Neural progenitor cell (in vitro differentiated cells): ENCODE measurements around the gene MAGI2. TPM values are rescaled to one million over a fixed set of nuclear protein-coding genes. Genes with fewer than 3 reads are reported as not detected.

Source experiments
- DNase-seq: peaks from one replicate; pipeline ENCODE4 v3.0.0-alpha.2; 2016; ENCODE audit warnings: low spot score
- H2AFZ ChIP-seq: fragments of 200-600 bp; sonication (generic); replicated peaks from 2 replicates; pipeline ENCODE4 v1.6.1; 2016; ENCODE audit warnings: antibody characterized with exemption
- H3F3A ChIP-seq: fragments of 200-600 bp; sonication (generic); 2 replicates; pipeline ENCODE4 v1.6.1; 2016; ENCODE audit warnings: antibody characterized with exemption, low read depth
- H3K27ac ChIP-seq: fragments of 200-600 bp; sonication (generic); 2 replicates; pipeline ENCODE4 v1.5.1; 2016; ENCODE audit warnings: mild to moderate bottlenecking
- H3K27me3 ChIP-seq: fragments of 200-600 bp; sonication (generic); 2 replicates; pipeline ENCODE4 v1.6.1; 2016; ENCODE audit warnings: mild to moderate bottlenecking, moderate library complexity
- H3K36me3 ChIP-seq: fragments of 200-600 bp; sonication (generic); 2 replicates; pipeline ENCODE4 v1.5.1; 2016
- H3K4me1 ChIP-seq: fragments of 200-600 bp; sonication (generic); 2 replicates; pipeline ENCODE4 v1.6.1; 2016; ENCODE audit warnings: mixed run types
- H3K4me2 ChIP-seq: fragments of 200-600 bp; sonication (generic); 2 replicates; pipeline ENCODE4 v1.6.1; 2016
- H3K4me3 ChIP-seq: fragments of 200-600 bp; sonication (generic); 2 replicates; pipeline ENCODE4 v1.5.1; 2016
- H3K79me2 ChIP-seq: fragments of 200-600 bp; sonication (generic); 2 replicates; pipeline ENCODE4 v1.6.1; 2016; ENCODE audit warnings: low read depth
- H3K9ac ChIP-seq: fragments of 200-600 bp; sonication (generic); 2 replicates; pipeline ENCODE4 v1.6.1; 2016
- H3K9me3 ChIP-seq: fragments of 200-600 bp; sonication (generic); 2 replicates; pipeline ENCODE4 v1.5.1; 2016; ENCODE audit warnings: low read depth
- H4K20me1 ChIP-seq: fragments of 200-600 bp; sonication (generic); 2 replicates; pipeline ENCODE4 v1.6.1; 2016; ENCODE audit warnings: low read depth
- H3K27ac Mint-ChIP-seq: 3 replicates; pipeline ENCODE4 v1.8.0; 2021; ENCODE audit warnings: mixed read lengths
- H3K27me3 Mint-ChIP-seq: 2 replicates; pipeline ENCODE4 v1.8.0; 2022; ENCODE audit warnings: low read depth, mild to moderate bottlenecking, inconsistent platforms, moderate library complexity, mixed read lengths; ENCODE audit not compliant: insufficient read depth
- H3K36me3 Mint-ChIP-seq: 3 replicates; pipeline ENCODE4 v1.8.0; 2021; ENCODE audit warnings: mixed read lengths
- H3K4me1 Mint-ChIP-seq: 3 replicates; pipeline ENCODE4 v1.8.0; 2021; ENCODE audit warnings: mixed read lengths
- H3K4me3 Mint-ChIP-seq: 3 replicates; pipeline ENCODE4 v1.8.0; 2021; ENCODE audit warnings: mild to moderate bottlenecking, moderate library complexity, mixed read lengths
- H3K9me3 Mint-ChIP-seq: 3 replicates; pipeline ENCODE4 v1.8.0; 2020; ENCODE audit warnings: mixed read lengths
- EZH2 ChIP-seq: fragments of 200-600 bp; sonication (generic); IDR thresholded peaks from 2 replicates; pipeline ENCODE4 v1.6.1; 2017; ENCODE audit warnings: antibody characterized with exemption, mild to moderate bottlenecking, moderate library complexity
- EZH2phosphoT487 ChIP-seq: fragments of 200-600 bp; sonication (generic); IDR thresholded peaks from 2 replicates; pipeline ENCODE4 v1.6.1; 2017; ENCODE audit warnings: antibody characterized with exemption
- total RNA-seq: library from RNA; depleted of rRNA; stranded (reverse); fragments of >200 nt; gene quantifications from 2 replicates; pipeline ENCODE4 v1.2.3, GENCODE V29; 2015; ENCODE audit warnings: low replicate concordance
- TF ChIP-seq, protein P1 (sequence below): fragments of 200-600 bp; sonication (generic); IDR thresholded peaks from 2 replicates; pipeline ENCODE4 v1.5.1; 2017; ENCODE audit warnings: antibody characterized with exemption, mild to moderate bottlenecking

The MAGI2 gene
- total RNA-seq, 1 donor from 2014 or later: 5.8 TPM

DNA sequence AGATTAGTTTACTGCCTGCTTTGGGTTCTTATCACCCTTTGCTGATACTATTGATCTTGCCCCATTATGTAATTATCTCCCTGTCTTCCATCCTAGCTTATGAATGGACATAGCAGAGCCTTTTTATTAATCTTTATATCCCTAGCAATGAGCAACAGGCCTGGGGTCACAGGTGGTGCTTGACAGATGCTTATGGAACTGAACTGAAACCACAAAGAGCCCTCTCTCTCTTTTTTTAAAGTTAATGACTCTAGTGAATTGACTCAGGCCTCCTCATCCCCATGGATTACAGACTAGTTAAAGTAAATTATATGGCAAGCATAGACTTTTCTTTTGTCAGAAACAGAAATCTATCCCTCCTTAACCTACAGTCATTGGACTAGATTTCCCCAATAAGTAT lies 1389.7 kb downstream of the MAGI2 start:
- no peaks in the 10 kb centered on the region for H3K27me3 Mint-ChIP-seq
- H3K27me3 ChIP-seq: no peaks in the 10 kb centered on the region
- TF ChIP-seq EZH2: no peak
- TF ChIP-seq EZH2phosphoT487: no peak
- TF ChIP-seq, protein P1, sequence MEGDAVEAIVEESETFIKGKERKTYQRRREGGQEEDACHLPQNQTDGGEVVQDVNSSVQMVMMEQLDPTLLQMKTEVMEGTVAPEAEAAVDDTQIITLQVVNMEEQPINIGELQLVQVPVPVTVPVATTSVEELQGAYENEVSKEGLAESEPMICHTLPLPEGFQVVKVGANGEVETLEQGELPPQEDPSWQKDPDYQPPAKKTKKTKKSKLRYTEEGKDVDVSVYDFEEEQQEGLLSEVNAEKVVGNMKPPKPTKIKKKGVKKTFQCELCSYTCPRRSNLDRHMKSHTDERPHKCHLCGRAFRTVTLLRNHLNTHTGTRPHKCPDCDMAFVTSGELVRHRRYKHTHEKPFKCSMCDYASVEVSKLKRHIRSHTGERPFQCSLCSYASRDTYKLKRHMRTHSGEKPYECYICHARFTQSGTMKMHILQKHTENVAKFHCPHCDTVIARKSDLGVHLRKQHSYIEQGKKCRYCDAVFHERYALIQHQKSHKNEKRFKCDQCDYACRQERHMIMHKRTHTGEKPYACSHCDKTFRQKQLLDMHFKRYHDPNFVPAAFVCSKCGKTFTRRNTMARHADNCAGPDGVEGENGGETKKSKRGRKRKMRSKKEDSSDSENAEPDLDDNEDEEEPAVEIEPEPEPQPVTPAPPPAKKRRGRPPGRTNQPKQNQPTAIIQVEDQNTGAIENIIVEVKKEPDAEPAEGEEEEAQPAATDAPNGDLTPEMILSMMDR: no peak
- H3F3A ChIP-seq: no peaks in the 10 kb centered on the region
- H3K4me1 ChIP-seq: no peaks in the 10 kb centered on the region
- H3K79me2 ChIP-seq: no peaks in the 10 kb centered on the region
- H3K27ac Mint-ChIP-seq: no peak overlapping the region
- H3K4me2 ChIP-seq: no peak overlapping the region
- H2AFZ ChIP-seq: no peak overlapping the region
- peaks cover 6% of the 10 kb centered on the region for H3K4me1 Mint-ChIP-seq
- H3K9me3 Mint-ChIP-seq: no peaks in the 10 kb centered on the region
- no peak overlapping the region for H3K4me3 ChIP-seq
- H3K4me3 Mint-ChIP-seq: no peak overlapping the region
- H4K20me1 ChIP-seq: no peaks in the 10 kb centered on the region
- H3K9me3 ChIP-seq: no peaks in the 10 kb centered on the region
- H3K36me3 ChIP-seq: no peaks in the 10 kb centered on the region
- H3K9ac ChIP-seq: no peak overlapping the region
- DNase-seq: no peak
- peaks cover 4% of the 10 kb centered on the region for H3K36me3 Mint-ChIP-seq
- H3K27ac ChIP-seq: no peak overlapping the region

DNA sequence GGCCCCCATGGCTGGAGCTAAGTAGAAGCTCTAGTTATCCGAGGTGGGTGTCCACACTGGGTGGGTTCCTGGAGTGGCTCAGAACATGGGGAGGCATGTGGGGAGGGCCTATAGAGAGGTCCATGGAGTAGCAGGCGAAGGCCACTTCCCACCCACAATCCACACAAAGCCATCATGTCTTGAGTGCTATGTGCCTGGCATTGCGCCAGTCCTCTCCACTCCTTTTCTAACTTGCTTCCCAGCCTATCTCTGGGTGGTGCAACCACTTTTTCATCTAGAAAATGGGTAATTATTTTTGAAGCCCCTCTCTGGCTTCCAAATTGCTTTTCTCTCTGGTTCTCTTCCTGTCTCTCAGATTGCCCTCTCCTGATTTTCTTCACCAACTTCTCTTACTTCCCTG lies 1391.3 kb downstream of the MAGI2 start:
- H3K4me1 Mint-ChIP-seq: peaks cover 6% of the 10 kb centered on the region
- TF ChIP-seq EZH2phosphoT487 (no peak), EZH2 (no peak)
- TF ChIP-seq, protein P1: no peak

DNA sequence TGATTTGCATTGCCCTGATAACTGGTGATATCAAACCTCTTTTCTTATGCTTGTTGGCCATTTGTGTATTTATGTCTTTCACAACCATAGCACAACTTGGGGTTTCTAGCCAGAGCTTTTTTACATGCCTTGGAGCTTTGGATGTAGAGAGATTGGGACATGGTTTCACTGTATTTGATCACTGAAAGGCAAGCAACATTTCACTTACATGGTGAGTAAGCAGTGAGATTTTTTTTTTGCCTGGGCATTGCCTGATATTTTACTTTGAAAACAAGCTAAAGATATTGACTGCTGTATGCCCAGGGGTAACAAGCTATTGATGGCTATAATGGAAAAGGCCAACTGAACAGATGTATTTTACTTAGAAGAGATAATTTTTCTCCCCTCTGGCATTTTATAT lies 1395.9 kb downstream of the MAGI2 start:
- H2AFZ ChIP-seq: no peak overlapping the region

More for the DNA sequence above, 1391.3 kb downstream of the MAGI2 start:
- Histone ChIP-seq H3K9me3 (no peaks in the 10 kb centered on the region), H3K9ac (no peak overlapping the region), H3K4me3 (no peak overlapping the region), H3K4me2 (no peak overlapping the region), H3K4me1 (no peaks in the 10 kb centered on the region), H3K27me3 (no peaks in the 10 kb centered on the region), H4K20me1 (no peaks in the 10 kb centered on the region), H3K79me2 (no peaks in the 10 kb centered on the region), H3K27ac (no peak overlapping the region), H3K36me3 (no peaks in the 10 kb centered on the region), H3F3A (no peaks in the 10 kb centered on the region), H2AFZ (no peak overlapping the region)
- Mint-ChIP-seq H3K27me3 (no peaks in the 10 kb centered on the region), H3K36me3 (peaks cover 2% of the 10 kb centered on the region), H3K27ac (no peak overlapping the region), H3K9me3 (no peaks in the 10 kb centered on the region), H3K4me3 (no peak overlapping the region)
- no peak for DNase-seq

More for the DNA sequence above, 1395.9 kb downstream of the MAGI2 start:
- Histone ChIP-seq H3K4me1 (peaks cover 13% of the 10 kb centered on the region), H3K79me2 (no peaks in the 10 kb centered on the region), H3K36me3 (no peaks in the 10 kb centered on the region), H4K20me1 (no peaks in the 10 kb centered on the region), H3K27me3 (no peaks in the 10 kb centered on the region), H3F3A (peaks cover 7% of the 10 kb centered on the region), H3K4me3 (no peak overlapping the region), H3K9ac (no peak overlapping the region), H3K9me3 (no peaks in the 10 kb centered on the region), H3K27ac (no peak overlapping the region), H3K4me2 (no peak overlapping the region)
- TF ChIP-seq EZH2 (no peak), EZH2phosphoT487 (no peak)
- TF ChIP-seq, protein P1: no peak
- no peak for DNase-seq
- Mint-ChIP-seq H3K4me3 (no peak overlapping the region), H3K4me1 (peaks cover 27% of the 10 kb centered on the region), H3K27me3 (no peaks in the 10 kb centered on the region), H3K36me3 (peaks cover 2% of the 10 kb centered on the region), H3K27ac (no peak overlapping the region), H3K9me3 (no peaks in the 10 kb centered on the region)
